Germinal center (tissue), 1 donor: Measurements from ENCODE around the gene KIFBP.
"Not testable (repeated sequence)": the region's sequence is repeated elsewhere in the genome, so short reads cannot be mapped to it uniquely, and the experiment has no call there.

Experiments
- DNase-seq: peaks from one replicate; pipeline ENCODE4 v3.0.0; 2012; ENCODE audit warnings: mixed read lengths, low spot score

The KIFBP gene

GRCh38 chr10:68988530-68989316 lies at the start of gene KIFBP:
Gene KIFBP (plus strand): TSS chr10:68988803. CDS start chr10:68988833, 30 bp downstream.
- DNase-seq = peak; percentile 90

- DNase-seq = no peak
Measured at GRCh38 chr10:68938884-68939283, 49.7 kb upstream of the KIFBP start.

GRCh38 chr10:68940917-68941316 lies 47.7 kb upstream of the KIFBP start:
- not testable (repeated sequence) for DNase-seq

- DNase-seq = no peak
Measured at GRCh38 chr10:68950598-68950997, 38.0 kb upstream of the KIFBP start.

GRCh38 chr10:68954904-68955303 lies 33.7 kb upstream of the KIFBP start:
- no peak for DNase-seq

- no peak for DNase-seq
Measured at GRCh38 chr10:68955355-68955831, 33.2 kb upstream of the KIFBP start.

- DNase-seq = peak; percentile 95
Measured at GRCh38 chr10:68955832-68956532, 32.6 kb upstream of the KIFBP start, which contains the start of gene DDX21. Gene DDX21 (plus strand): TSS chr10:68956170. CDS start chr10:68956226, 56 bp downstream.

GRCh38 chr10:68957284-68957615 lies 31.4 kb upstream of the KIFBP start:
- DNase-seq = peak; percentile 12

- DNase-seq = no peak
Measured at GRCh38 chr10:68957654-68958053, 30.9 kb upstream of the KIFBP start.

- DNase-seq = no peak
Measured at GRCh38 chr10:68959695-68960527, 28.7 kb upstream of the KIFBP start.

- no peak for DNase-seq
Measured at GRCh38 chr10:68963151-68963550, 25.5 kb upstream of the KIFBP start.

- no peak for DNase-seq
Measured at GRCh38 chr10:68973975-68974374, 14.6 kb upstream of the KIFBP start.

- DNase-seq = not testable (repeated sequence)
Measured at GRCh38 chr10:68975936-68976473, 12.6 kb upstream of the KIFBP start.

- DNase-seq = not testable (repeated sequence)
Measured at GRCh38 chr10:68979738-68980137, 8.9 kb upstream of the KIFBP start.

GRCh38 chr10:68981074-68981473 lies 7.5 kb upstream of the KIFBP start:
- no peak for DNase-seq

- no peak for DNase-seq
Measured at GRCh38 chr10:68982389-68982788, 6.2 kb upstream of the KIFBP start.

- DNase-seq = no peak
Measured at GRCh38 chr10:68987611-68988010, 992 bp upstream of the KIFBP start.

GRCh38 chr10:68989317-68989990 lies 851 bp downstream of the KIFBP start:
- no peak for DNase-seq

GRCh38 chr10:68992636-68993440 lies 4.2 kb downstream of the KIFBP start:
- DNase-seq = no peak

GRCh38 chr10:68997211-68997610 lies 8.6 kb downstream of the KIFBP start:
- no peak for DNase-seq

- DNase-seq = peak; percentile 15
Measured at GRCh38 chr10:69004821-69005220, 16.2 kb downstream of the KIFBP start.
